HEK293T (cell line): ENCODE results near the gene RPS6KA1.

Experiments used
- ARNT ChIP-seq: fragments of 450-650 bp; IDR thresholded peaks from 2 replicates; pipeline ENCODE4 v1.6.1; 2017; ENCODE audit warnings: mild to moderate bottlenecking
- BHLHE40 ChIP-seq: fragments of 450-650 bp; IDR thresholded peaks from 2 replicates; pipeline ENCODE4 v1.6.1; 2016; ENCODE audit warnings: mild to moderate bottlenecking, moderate library complexity, borderline replicate concordance
- CTBP1 ChIP-seq: fragments of 450-650 bp; IDR thresholded peaks from 2 replicates; pipeline ENCODE4 v1.6.1; 2016; ENCODE audit warnings: borderline replicate concordance
- ELF4 ChIP-seq: fragments of 450-650 bp; IDR thresholded peaks from 2 replicates; pipeline ENCODE4 v1.6.1; 2017; ENCODE audit warnings: antibody characterized with exemption
- FOXA1 ChIP-seq: fragments of 450-650 bp; IDR thresholded peaks from 2 replicates; pipeline ENCODE4 v1.6.1; 2016; ENCODE audit warnings: mild to moderate bottlenecking
- FOXK2 ChIP-seq: fragments of 450-650 bp; IDR thresholded peaks from 2 replicates; pipeline ENCODE4 v1.6.1; 2016; ENCODE audit warnings: mild to moderate bottlenecking
- FOXM1 ChIP-seq: fragments of 450-650 bp; IDR thresholded peaks from 2 replicates; pipeline ENCODE4 v1.6.1; 2017; ENCODE audit warnings: mild to moderate bottlenecking, borderline replicate concordance
- HDGF ChIP-seq: fragments of 450-650 bp; IDR thresholded peaks from 2 replicates; pipeline ENCODE4 v1.6.1; 2017; ENCODE audit warnings: antibody characterized with exemption, borderline replicate concordance
- LEF1 ChIP-seq: fragments of 450-650 bp; IDR thresholded peaks from 2 replicates; pipeline ENCODE4 v1.6.1; 2017; ENCODE audit warnings: mild to moderate bottlenecking, borderline replicate concordance
- SUZ12 ChIP-seq: fragments of 450-650 bp; IDR thresholded peaks from 2 replicates; pipeline ENCODE4 v1.6.1; 2016; ENCODE audit warnings: mild to moderate bottlenecking
- TARDBP ChIP-seq: fragments of 450-650 bp; IDR thresholded peaks from 2 replicates; pipeline ENCODE4 v1.6.1; 2016
- ZNF384 ChIP-seq: fragments of 450-650 bp; IDR thresholded peaks from 2 replicates; pipeline ENCODE4 v1.6.1; 2016
- TF ChIP-seq, protein P1 (sequence below): fragments of 450-650 bp; IDR thresholded peaks from 2 replicates; pipeline ENCODE4 v1.6.1; 2016

- no peak for TF ChIP-seq ELF4
- TF ChIP-seq SUZ12, result no peak
- no peak for TF ChIP-seq ARNT
- TF ChIP-seq FOXK2, result no peak
- TF ChIP-seq TARDBP, result no peak
- no peak for TF ChIP-seq BHLHE40
- TF ChIP-seq HDGF, result no peak
- no peak for TF ChIP-seq FOXM1
- TF ChIP-seq, protein P1, sequence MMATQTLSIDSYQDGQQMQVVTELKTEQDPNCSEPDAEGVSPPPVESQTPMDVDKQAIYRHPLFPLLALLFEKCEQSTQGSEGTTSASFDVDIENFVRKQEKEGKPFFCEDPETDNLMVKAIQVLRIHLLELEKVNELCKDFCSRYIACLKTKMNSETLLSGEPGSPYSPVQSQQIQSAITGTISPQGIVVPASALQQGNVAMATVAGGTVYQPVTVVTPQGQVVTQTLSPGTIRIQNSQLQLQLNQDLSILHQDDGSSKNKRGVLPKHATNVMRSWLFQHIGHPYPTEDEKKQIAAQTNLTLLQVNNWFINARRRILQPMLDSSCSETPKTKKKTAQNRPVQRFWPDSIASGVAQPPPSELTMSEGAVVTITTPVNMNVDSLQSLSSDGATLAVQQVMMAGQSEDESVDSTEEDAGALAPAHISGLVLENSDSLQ, result no peak
- no peak for TF ChIP-seq FOXA1
- no peak for TF ChIP-seq ZNF384
- TF ChIP-seq CTBP1, result no peak
- no peak for TF ChIP-seq LEF1
These were observed 50.6 kb downstream of the RPS6KA1 start for GRCh38 chr1:26580116-26580515.
